ENCODE measurements around the gene ADGRD1. TPM values are rescaled to one million over a fixed set of nuclear protein-coding genes. Genes with fewer than 3 reads are reported as not detected.

The ADGRD1 gene
- total RNA-seq, 1 donor from 2014 or later = 11.0 TPM

DNA sequence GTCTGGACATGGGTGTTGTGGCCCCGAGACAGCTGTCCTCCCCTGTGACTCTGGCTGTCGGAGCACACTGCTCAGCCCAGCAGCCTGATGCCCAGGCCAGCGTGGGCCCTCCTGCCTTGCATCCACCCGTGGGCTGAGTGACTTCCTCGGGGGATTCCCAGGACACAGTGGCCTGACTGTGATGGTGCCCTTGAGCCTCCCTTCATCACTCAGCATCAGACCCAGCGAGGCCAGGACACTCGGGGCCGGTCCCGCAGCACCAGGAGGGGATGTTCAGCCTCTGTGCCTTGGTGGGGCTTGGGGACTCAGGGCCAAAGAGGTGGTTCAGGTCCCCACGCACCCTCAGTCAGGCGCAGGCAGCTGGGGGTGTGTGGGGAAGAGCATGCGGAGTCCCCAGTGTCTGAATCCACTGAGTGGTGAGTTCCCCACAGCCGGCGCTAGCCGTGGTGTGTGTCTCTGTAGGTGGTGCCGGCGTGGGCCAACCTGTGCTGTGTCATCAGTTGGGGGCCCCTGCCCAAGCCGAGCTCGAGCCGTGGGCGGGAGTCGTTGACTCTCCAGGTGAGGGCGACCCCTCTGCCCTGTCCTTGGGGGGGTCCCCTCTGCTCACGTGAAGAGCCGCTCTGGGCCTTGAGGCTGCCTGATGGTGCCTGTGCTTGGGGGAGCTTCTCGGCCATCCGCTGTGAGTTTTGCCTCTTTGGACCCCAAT lies 185.8 kb downstream of the ADGRD1 start:
- no peaks in the 10 kb centered on the region for H3K36me3 Mint-ChIP-seq
- TF ChIP-seq, protein P1, sequence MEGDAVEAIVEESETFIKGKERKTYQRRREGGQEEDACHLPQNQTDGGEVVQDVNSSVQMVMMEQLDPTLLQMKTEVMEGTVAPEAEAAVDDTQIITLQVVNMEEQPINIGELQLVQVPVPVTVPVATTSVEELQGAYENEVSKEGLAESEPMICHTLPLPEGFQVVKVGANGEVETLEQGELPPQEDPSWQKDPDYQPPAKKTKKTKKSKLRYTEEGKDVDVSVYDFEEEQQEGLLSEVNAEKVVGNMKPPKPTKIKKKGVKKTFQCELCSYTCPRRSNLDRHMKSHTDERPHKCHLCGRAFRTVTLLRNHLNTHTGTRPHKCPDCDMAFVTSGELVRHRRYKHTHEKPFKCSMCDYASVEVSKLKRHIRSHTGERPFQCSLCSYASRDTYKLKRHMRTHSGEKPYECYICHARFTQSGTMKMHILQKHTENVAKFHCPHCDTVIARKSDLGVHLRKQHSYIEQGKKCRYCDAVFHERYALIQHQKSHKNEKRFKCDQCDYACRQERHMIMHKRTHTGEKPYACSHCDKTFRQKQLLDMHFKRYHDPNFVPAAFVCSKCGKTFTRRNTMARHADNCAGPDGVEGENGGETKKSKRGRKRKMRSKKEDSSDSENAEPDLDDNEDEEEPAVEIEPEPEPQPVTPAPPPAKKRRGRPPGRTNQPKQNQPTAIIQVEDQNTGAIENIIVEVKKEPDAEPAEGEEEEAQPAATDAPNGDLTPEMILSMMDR (conservative IDR thresholded peaks at IDR 0.05) = no peak
- no peak overlapping the region for H3K27ac Mint-ChIP-seq
- peaks cover 4% of the 10 kb centered on the region for H3K27me3 Mint-ChIP-seq
- no peak overlapping the region for H3K4me3 Mint-ChIP-seq
- H3K4me1 Mint-ChIP-seq (ENCODE audit: unreplicated experiment) = peaks cover 13% of the 10 kb centered on the region
- H3K9me3 Mint-ChIP-seq = no peaks in the 10 kb centered on the region
- DNase-seq (ENCODE audit: extremely low spot score, unreplicated experiment) = no peak

DNA sequence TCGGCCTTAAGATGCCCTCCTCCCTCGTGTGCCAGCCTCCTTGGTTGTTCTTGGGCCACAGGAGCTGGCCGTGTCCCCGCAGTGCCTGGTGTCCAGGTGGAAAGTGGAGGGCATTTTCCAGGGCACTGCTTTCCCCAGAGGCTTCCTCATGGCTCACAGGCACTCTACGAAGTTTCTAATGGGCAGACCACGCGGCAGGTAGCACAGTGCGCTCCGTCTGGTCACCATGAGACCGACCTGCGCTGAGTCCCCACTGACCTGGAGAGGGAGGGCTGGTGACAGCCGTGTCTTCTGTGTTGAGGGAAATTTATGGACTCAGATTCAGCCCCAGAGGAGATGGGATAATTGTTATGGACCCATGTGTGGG lies 186.3 kb downstream of the ADGRD1 start:
- Mint-ChIP-seq H3K4me1 (ENCODE audit: unreplicated experiment) (peaks cover 13% of the 10 kb centered on the region), H3K36me3 (no peaks in the 10 kb centered on the region), H3K27me3 (peaks cover 4% of the 10 kb centered on the region), H3K9me3 (no peaks in the 10 kb centered on the region), H3K27ac (no peak overlapping the region), H3K4me3 (no peak overlapping the region)
- TF ChIP-seq, protein P1 (conservative IDR thresholded peaks at IDR 0.05) = no peak
- DNase-seq (ENCODE audit: extremely low spot score, unreplicated experiment) = no peak

DNA sequence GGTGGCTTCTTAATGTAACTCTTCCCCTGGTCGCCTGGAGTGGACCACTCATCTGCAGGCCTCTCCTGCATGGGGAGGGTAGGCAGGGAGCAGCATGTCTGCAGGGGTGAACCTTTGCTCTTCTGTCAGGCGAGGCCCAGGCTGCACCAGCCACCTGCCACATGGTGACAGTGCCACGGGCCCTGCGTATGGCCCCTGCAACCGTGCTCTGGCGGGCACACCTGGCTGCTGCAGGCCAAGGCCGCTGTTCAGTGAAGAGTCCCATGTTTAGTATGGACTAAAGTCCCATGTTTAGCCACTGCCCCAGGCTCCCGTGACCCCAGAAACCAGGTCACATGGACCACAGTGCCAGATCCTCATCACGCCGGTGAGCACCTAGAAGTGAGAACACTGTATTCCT lies 187.0 kb downstream of the ADGRD1 start:
- H3K9me3 Mint-ChIP-seq = no peaks in the 10 kb centered on the region

DNA sequence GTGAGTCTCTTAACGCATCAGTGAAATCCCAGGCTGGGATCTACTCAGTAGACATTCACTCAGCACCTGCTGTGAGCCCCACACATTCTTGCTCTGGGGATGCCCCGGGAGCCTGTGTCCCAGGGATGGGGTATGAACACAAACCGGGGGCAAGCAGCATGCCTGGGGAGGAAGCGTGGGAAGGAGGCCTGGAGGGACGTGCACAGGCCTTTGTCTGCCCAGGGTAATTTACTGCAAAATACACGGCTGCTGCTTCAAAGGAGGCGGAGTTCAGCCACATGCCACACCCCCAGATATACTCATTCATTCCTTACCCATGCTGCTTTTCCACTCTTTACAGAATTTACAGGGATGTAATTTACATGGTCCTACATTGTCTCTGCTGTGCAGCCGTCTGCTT lies 187.8 kb downstream of the ADGRD1 start:
- Mint-ChIP-seq H3K4me3 (no peak overlapping the region), H3K9me3 (no peaks in the 10 kb centered on the region), H3K4me1 (ENCODE audit: unreplicated experiment) (peaks cover 13% of the 10 kb centered on the region), H3K27me3 (peaks cover 4% of the 10 kb centered on the region), H3K27ac (no peak overlapping the region), H3K36me3 (no peaks in the 10 kb centered on the region)
- TF ChIP-seq, protein P1 (conservative IDR thresholded peaks at IDR 0.05) = no peak
- no peak for DNase-seq (ENCODE audit: extremely low spot score, unreplicated experiment)

More for the DNA sequence above, 187.0 kb downstream of the ADGRD1 start:
- H3K27me3 Mint-ChIP-seq = peaks cover 4% of the 10 kb centered on the region
- no peaks in the 10 kb centered on the region for H3K36me3 Mint-ChIP-seq
- no peak overlapping the region for H3K27ac Mint-ChIP-seq
- no peak overlapping the region for H3K4me3 Mint-ChIP-seq
- TF ChIP-seq, protein P1 (conservative IDR thresholded peaks at IDR 0.05) = no peak
- no peak for DNase-seq (ENCODE audit: extremely low spot score, unreplicated experiment)
- H3K4me1 Mint-ChIP-seq (ENCODE audit: unreplicated experiment) = peaks cover 13% of the 10 kb centered on the region

DNA sequence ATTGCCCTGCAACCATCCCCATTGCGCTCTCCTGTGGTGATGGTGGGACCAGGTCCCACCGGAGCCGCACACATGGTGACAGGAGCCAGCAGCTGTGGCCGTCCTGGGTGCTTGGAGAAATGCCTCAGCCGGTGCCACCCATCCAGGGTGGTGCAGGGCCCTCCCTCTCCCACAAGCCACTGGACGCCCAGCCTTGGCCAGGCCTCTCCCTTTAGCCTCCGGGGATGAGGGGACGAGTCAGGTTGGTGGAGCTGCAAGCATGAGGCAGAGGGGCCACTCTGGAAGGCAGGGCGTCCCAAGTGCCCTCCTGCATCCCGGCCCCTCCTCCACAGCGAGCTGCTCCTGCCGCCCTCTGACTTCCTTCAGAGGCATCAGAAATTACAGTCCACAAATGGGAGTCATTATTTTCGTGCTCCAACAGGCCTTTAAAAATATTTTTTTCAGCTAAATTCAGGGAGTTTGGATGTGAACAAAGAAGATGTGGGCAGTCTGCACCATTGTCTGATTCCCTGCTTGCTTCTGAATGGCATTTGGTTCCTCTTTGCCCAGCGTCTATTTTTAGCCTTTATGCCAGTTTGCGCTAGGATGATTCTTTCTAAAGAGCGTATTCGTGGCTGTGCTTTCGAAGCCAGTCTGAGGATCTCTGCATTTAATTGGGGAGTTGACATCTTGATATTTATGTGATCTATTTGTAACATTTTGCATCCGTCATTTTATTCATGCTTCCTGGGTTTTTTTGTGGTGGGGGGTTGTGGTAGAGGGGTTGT lies 189.4 kb downstream of the ADGRD1 start:
- peaks cover under 1% of the 10 kb centered on the region for H3K27me3 Mint-ChIP-seq
- H3K36me3 Mint-ChIP-seq = no peaks in the 10 kb centered on the region
- TF ChIP-seq, protein P1 (conservative IDR thresholded peaks at IDR 0.05) = no peak
- H3K4me1 Mint-ChIP-seq (ENCODE audit: unreplicated experiment) = peaks cover 9% of the 10 kb centered on the region
- H3K27ac Mint-ChIP-seq = no peak overlapping the region
- H3K4me3 Mint-ChIP-seq = no peak overlapping the region
- H3K9me3 Mint-ChIP-seq = no peaks in the 10 kb centered on the region
- DNase-seq (ENCODE audit: extremely low spot score, unreplicated experiment) = no peak
